ENCODE measurements around the gene ARFGAP1. TPM values are rescaled to one million over a fixed set of nuclear protein-coding genes. Genes with fewer than 3 reads are reported as not detected.

ARFGAP1 gene
- total and polyA plus RNA-seq, 2 experiments from 2014 or later, result 41.5 to 95.5 TPM

DNA sequence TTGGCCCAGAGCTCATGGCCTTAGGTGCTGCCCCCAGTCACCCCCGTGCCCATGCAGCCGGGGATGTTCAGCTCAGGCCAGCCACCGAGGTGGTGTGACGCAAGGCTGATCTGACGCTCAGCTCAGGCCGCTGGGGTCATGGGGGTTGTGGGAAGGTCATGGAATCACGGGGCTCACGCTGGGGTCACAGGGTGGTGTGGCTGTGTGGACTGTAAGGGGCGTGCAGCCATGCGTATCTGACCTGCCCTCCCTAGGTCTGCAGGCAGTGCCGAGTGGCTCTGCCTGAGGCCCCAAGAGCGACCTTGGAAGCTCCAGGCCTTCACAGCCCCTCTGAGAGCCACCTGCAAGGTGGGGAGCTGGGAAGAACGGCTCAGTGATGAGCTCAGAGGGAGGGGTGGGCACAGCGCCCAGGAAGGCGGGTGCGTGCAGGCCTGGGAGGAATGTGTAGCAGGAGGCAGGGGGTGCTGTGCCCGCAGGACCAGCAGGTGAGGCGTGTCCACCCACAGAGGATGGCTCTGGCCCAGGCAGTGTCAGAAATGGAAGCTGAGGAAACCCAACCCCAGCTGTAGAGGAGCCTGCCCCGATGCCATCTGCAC is 60.7 kb downstream of the ARFGAP1 start:
- no peak overlapping the region for H3K4me2 ChIP-seq
- Mint-ChIP-seq H3K9me3 (peaks cover 26% of the 10 kb centered on the region), H3K4me1 (peaks cover 4% of the 10 kb centered on the region; the same call in 1 of the 3 replicates), H3K4me3 (no peak overlapping the region; the same call in 2 of the 3 replicates), H3K27me3 (ENCODE audit: insufficient read depth, low read depth, poor library complexity) (peaks cover 30% of the 10 kb centered on the region), H3K36me3 (ENCODE audit: low read depth) (peaks cover 22% of the 10 kb centered on the region), H3K27ac (no peak overlapping the region)
- no peak for ATAC-seq
- H3K4me1 ChIP-seq (ENCODE audit: insufficient read depth), result no peaks in the 10 kb centered on the region; the same call in 1 of the 2 replicates
- H3K79me2 ChIP-seq (replicated peaks; ENCODE audit: insufficient read depth), result no peaks in the 10 kb centered on the region
- no peak overlapping the region for H3K27ac ChIP-seq (ENCODE audit: low read depth)
- TF ChIP-seq ZNF462 (CRISPR knock-in tag; IDR thresholded peaks at IDR 0.05) (no peak), STAT1 (IDR thresholded peaks at IDR 0.05; ENCODE audit: unreplicated experiment) (no peak), REST (IDR thresholded peaks at IDR 0.05; ENCODE audit: unreplicated experiment) (no peak)
- no peak overlapping the region for H3K4me3 ChIP-seq
- no peaks in the 10 kb centered on the region for H3K36me3 ChIP-seq (ENCODE audit: insufficient read depth)
- H2AFZ ChIP-seq, result no peak overlapping the region
- no peak for DNase-seq (ENCODE audit: low spot score)
- H3K9me2 ChIP-seq (ENCODE audit: insufficient read depth), result peaks cover 3% of the 10 kb centered on the region; the same call in 1 of the 2 replicates
- no peaks in the 10 kb centered on the region for H3F3A ChIP-seq (replicated peaks; ENCODE audit: low read depth)
- H3K27me3 ChIP-seq (ENCODE audit: insufficient read depth), result no peaks in the 10 kb centered on the region
- H4K20me1 ChIP-seq (replicated peaks; ENCODE audit: insufficient read depth), result no peaks in the 10 kb centered on the region
